ENCODE results near the gene CEP70.
"Not testable (repeated sequence)": the region's sequence is repeated elsewhere in the genome, so short reads cannot be mapped to it uniquely, and the experiment has no call there.

The CEP70 gene

DNA sequence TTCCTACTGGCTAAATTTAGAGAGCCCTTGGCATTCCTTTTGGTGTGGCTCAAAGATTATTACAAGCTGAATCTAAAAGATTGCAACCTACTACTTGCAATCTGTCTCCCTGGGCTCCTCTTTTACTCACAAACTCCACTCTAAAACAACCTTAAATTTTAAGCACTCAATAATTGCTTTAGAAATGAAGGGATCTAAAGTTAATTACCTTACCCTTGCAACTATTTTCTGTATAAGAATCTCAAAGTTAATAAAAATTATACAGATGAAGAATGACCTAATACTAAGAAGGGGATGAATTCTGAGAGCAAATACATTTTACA, 99.5 kb downstream of the CEP70 start:
- no peaks in the 10 kb centered on the region for H3K36me3 ChIP-seq
- TF ChIP-seq, protein P1, sequence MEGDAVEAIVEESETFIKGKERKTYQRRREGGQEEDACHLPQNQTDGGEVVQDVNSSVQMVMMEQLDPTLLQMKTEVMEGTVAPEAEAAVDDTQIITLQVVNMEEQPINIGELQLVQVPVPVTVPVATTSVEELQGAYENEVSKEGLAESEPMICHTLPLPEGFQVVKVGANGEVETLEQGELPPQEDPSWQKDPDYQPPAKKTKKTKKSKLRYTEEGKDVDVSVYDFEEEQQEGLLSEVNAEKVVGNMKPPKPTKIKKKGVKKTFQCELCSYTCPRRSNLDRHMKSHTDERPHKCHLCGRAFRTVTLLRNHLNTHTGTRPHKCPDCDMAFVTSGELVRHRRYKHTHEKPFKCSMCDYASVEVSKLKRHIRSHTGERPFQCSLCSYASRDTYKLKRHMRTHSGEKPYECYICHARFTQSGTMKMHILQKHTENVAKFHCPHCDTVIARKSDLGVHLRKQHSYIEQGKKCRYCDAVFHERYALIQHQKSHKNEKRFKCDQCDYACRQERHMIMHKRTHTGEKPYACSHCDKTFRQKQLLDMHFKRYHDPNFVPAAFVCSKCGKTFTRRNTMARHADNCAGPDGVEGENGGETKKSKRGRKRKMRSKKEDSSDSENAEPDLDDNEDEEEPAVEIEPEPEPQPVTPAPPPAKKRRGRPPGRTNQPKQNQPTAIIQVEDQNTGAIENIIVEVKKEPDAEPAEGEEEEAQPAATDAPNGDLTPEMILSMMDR (IDR thresholded peaks at IDR 0.05) = no peak
- no peak overlapping the region for H3K27ac ChIP-seq
- no peaks in the 10 kb centered on the region for H3K9me3 ChIP-seq
- no peaks in the 10 kb centered on the region for H3K4me1 ChIP-seq (ENCODE audit: control insufficient read depth in 1 of 2, insufficient read depth in 1 of 2, low read depth in 1 of 2, low read length in 1 of 2)
- H3K4me3 ChIP-seq (ENCODE audit: low read depth in 1 of 2, low read length in 1 of 2) = no peak overlapping the region
- no peaks in the 10 kb centered on the region for H3K27me3 ChIP-seq

DNA sequence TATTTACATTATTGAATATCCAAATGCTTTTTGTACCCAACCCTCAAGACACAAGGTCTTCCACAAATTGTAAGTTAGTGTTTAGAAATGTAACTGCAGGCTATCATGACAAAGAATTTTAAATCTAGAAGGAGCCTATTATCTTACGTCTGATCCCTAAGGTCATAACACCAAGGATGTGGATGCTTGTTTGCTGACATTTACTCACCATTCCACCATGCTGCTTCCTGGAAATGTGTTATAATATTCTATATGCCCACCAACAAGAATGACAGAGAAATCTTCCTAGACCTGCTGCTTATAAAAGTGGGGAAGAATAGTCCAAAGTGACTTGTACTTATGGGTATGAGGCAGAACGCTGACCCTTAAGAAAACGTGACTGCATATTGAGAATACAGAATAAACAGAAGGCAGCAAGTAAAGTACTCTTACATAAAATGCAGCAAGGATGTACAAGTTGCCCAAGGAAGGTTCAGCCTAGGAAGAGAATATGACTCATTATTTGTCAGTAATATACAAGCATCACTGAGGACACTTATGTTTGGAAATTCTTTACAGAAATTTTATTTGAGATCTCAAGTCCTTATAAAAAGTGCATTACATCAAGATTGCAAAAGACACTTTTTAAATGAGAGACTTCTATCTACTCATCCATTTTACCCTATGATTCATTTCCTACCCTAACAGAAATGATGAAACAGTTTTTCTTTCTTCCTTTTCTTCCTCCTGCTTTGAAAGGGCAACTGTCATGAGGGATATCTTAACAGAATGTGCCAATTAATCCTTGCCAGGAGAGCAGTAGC, 100.1 kb downstream of the CEP70 start:
- no peak overlapping the region for H3K27ac ChIP-seq
- H3K4me1 ChIP-seq (ENCODE audit: control insufficient read depth in 1 of 2, insufficient read depth in 1 of 2, low read depth in 1 of 2, low read length in 1 of 2) = no peaks in the 10 kb centered on the region
- H3K27me3 ChIP-seq = no peaks in the 10 kb centered on the region
- no peaks in the 10 kb centered on the region for H3K36me3 ChIP-seq
- no peaks in the 10 kb centered on the region for H3K9me3 ChIP-seq
- no peak overlapping the region for H3K4me3 ChIP-seq (ENCODE audit: low read depth in 1 of 2, low read length in 1 of 2)
- TF ChIP-seq, protein P1 (IDR thresholded peaks at IDR 0.05) = no peak

DNA sequence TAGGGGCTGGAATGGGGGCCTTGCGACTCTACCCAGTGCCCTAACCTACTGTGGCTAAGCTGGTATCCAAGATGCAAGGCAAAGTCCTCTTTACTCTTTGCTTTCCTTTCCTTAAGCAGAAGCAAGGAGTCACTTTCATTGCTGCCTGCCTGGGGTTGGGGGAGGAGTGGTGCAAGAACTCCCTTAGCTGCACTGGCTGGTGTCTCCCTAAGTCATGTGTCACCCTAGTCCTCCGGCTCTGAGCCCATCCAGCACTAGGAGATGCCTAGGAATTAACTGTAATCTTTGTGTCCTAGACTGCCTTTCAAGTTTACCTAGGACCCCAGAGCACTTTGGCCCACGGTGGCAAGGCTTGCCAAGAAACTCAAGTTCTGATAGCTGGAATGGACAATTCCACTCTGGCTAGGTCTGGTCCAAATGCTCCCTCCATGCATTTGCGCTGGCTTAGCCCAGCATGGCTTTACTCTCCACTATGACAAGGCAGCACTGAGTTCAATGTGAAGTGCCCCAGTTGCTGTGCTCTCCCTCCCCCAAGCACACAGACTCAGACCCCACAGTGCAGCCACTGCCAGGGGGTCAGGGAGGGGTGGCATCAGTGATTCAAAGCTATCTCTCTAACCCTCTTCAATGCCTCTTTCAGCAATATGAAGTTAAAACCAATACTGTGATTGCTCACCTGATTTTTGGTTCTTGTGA, 100.9 kb downstream of the CEP70 start:
- H3K36me3 ChIP-seq = no peaks in the 10 kb centered on the region

DNA sequence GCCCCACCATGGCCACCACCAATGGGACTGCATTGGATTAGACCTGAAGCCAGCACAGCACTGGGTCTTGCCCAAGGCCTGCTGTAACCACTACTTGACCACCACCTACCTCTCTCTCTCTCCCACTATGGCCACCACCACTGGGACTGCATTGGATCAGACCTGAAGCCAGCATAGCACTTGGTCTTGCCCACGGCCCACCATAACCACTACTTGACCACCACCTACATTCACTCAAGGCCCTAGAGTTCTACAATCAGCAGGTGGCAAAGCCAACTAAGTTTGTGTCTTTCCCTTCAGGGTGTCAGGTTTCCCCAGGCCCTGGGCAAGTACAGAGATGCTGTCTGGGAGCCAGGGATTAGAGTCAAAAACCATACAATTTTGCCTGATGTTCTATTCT, 102.1 kb downstream of the CEP70 start:
- no peaks in the 10 kb centered on the region for H3K4me1 ChIP-seq (ENCODE audit: control insufficient read depth in 1 of 2, insufficient read depth in 1 of 2, low read depth in 1 of 2, low read length in 1 of 2)

More for the DNA sequence above, 100.9 kb downstream of the CEP70 start:
- TF ChIP-seq, protein P1 (IDR thresholded peaks at IDR 0.05) = no peak
- H3K4me3 ChIP-seq (ENCODE audit: low read depth in 1 of 2, low read length in 1 of 2) = no peak overlapping the region
- H3K27ac ChIP-seq = no peak overlapping the region
- no peaks in the 10 kb centered on the region for H3K4me1 ChIP-seq (ENCODE audit: control insufficient read depth in 1 of 2, insufficient read depth in 1 of 2, low read depth in 1 of 2, low read length in 1 of 2)
- no peaks in the 10 kb centered on the region for H3K27me3 ChIP-seq
- H3K9me3 ChIP-seq = no peaks in the 10 kb centered on the region

DNA sequence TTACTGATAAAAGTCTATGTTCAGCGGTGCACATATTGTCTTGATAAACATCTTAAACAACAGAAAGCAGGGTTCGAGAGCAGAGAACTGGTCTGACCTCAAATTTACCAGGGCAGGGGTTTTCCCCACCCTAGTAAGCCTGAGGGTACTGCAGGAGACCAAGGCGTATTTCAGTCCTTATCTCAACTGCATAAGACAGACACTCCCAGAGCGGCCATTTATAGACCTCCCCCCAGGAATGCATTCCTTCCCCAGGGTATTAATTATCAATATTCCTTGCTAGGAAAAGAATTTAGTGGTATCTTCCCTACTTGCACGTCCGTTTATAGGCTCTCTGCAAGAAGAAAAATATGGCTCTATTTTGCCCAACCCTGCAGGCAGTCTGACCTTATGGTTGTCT, 107.5 kb downstream of the CEP70 start:
- not testable (repeated sequence) for H3K9me3 ChIP-seq; H3K27ac ChIP-seq; H3K4me1 ChIP-seq (ENCODE audit: control insufficient read depth in 1 of 2, insufficient read depth in 1 of 2, low read depth in 1 of 2, low read length in 1 of 2); H3K4me3 ChIP-seq (ENCODE audit: low read depth in 1 of 2, low read length in 1 of 2); H3K27me3 ChIP-seq; H3K36me3 ChIP-seq

More for the DNA sequence above, 102.1 kb downstream of the CEP70 start:
- Histone ChIP-seq H3K27me3 (no peaks in the 10 kb centered on the region), H3K27ac (no peak overlapping the region), H3K4me3 (ENCODE audit: low read depth in 1 of 2, low read length in 1 of 2) (no peak overlapping the region), H3K9me3 (peaks cover 2% of the 10 kb centered on the region), H3K36me3 (no peaks in the 10 kb centered on the region)
- TF ChIP-seq, protein P1 (IDR thresholded peaks at IDR 0.05) = no peak

DNA sequence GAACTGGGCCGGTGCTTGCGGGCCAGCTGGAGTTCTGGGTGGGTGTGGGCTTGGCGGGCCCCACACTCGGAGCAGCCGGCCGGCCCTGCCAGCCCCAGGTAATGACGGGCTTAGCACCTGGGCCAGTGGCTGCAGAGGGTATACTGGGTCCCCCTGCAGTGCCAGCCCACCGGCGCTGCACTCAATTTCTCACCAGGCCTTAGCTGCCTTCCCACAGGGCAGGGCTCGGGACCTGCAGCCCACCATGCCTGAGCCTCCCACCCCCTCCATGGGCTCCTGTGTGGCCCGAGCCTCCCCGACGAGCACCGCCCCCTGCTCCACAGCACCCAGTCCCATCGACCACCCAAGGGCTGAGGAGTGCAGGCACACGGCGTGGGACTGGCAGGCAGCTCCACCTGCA, 109.4 kb downstream of the CEP70 start:
- not testable (repeated sequence) for H3K9me3 ChIP-seq; H3K27ac ChIP-seq; H3K27me3 ChIP-seq; H3K4me3 ChIP-seq (ENCODE audit: low read depth in 1 of 2, low read length in 1 of 2); H3K36me3 ChIP-seq; H3K4me1 ChIP-seq (ENCODE audit: control insufficient read depth in 1 of 2, insufficient read depth in 1 of 2, low read depth in 1 of 2, low read length in 1 of 2)
